Endothelial cell of umbilical vein (primary cell): ENCODE measurements around the gene GATD1. TPM values are rescaled to one million over a fixed set of nuclear protein-coding genes. Genes with fewer than 3 reads are reported as not detected.

Experiments
- BruUV-seq: library from RNA; stranded (reverse); fragments of 400-500 nt; replicated peaks from 2 replicates; lab custom pipeline; 2021; lab: Mats Ljungman, UMichigan
- CTCF ChIA-PET: fragments of 300-600, 350-600 bp; sonication (Branson Sonifier 250); formaldehyde crosslinking; loops from one replicate; lab custom pipeline; 2021; ENCODE audit warnings: antibody characterized with exemption, inconsistent platforms; lab: Charles Lee
- POLR2A ChIA-PET: fragments of 300-600, 350-600 bp; sonication (Branson Sonifier 250); formaldehyde crosslinking; loops from one replicate; lab custom pipeline; 2021; ENCODE audit warnings: antibody characterized with exemption, inconsistent platforms; lab: Charles Lee
- DNase-seq: peaks from one replicate; pipeline ENCODE4 v3.0.0-alpha.2; 2011; ENCODE audit warnings: low read depth, low spot score
- FAIRE-seq: peaks from 2 replicates; lab custom pipeline; 2011; peaks lifted over from hg19 to GRCh38; lab: Jason Lieb, UNC
- H2AFZ ChIP-seq: 2 replicates; pipeline ENCODE4 v1.6.0; 2012; ENCODE audit warnings: low read depth, low read length, control low read depth, inconsistent platforms
- H3K27ac ChIP-seq: 2 replicates; pipeline ENCODE4 v1.5.1; 2011; ENCODE audit warnings: low read depth, mild to moderate bottlenecking, control low read depth, low read length, moderate library complexity; ENCODE audit not compliant: insufficient read depth
- H3K27me3 ChIP-seq, 2 experiments: 2 replicates each; pipeline versions ENCODE4 v1.6.0 to v1.6.1; 2011; ENCODE audit warnings: low read length in 2 of 2, mixed read lengths in 1 of 2; ENCODE audit not compliant: control insufficient read depth in 2 of 2, insufficient read depth in 2 of 2
- H3K36me3 ChIP-seq, 2 experiments: 2 replicates in 1 of 2; 3 replicates in 1 of 2; pipeline ENCODE4 v1.5.1; 2011; ENCODE audit warnings: low read length in 2 of 2, mild to moderate bottlenecking in 1 of 2, moderate library complexity in 1 of 2; ENCODE audit not compliant: control insufficient read depth in 2 of 2, insufficient read depth in 2 of 2; ENCODE audit errors: extremely low read depth in 1 of 2
- H3K4me1 ChIP-seq: 3 replicates; pipeline ENCODE4 v1.5.1; 2011; ENCODE audit warnings: mild to moderate bottlenecking, low read length; ENCODE audit not compliant: control insufficient read depth, insufficient read depth; ENCODE audit errors: extremely low read depth
- H3K4me2 ChIP-seq: 2 replicates; pipeline ENCODE4 v1.6.1; 2011; ENCODE audit warnings: low read length, control low read depth, mixed read lengths; ENCODE audit not compliant: insufficient read depth
- H3K4me3 ChIP-seq, 3 experiments: fragments of 200-600 bp in 1 of 3; sonication (generic), shearing (Covaris generic) in 1 of 3; replicated peaks in 1 of 3; 2 replicates each; pipeline ENCODE4 v1.5.1; 2011 to 2016; ENCODE audit warnings: control low read depth in 3 of 3, low read length in 3 of 3, mild to moderate bottlenecking in 2 of 3, inconsistent platforms in 1 of 3, low read depth in 1 of 3, moderate library complexity in 1 of 3; ENCODE audit not compliant: insufficient read depth in 1 of 3
- H3K79me2 ChIP-seq: 2 replicates; pipeline ENCODE4 v1.6.0; 2012; ENCODE audit warnings: low read length, inconsistent platforms; ENCODE audit not compliant: control insufficient read depth, insufficient read depth
- H3K9ac ChIP-seq: replicated peaks from 2 replicates; pipeline ENCODE3; 2011; ENCODE audit warnings: low read length, control low read depth; ENCODE audit not compliant: insufficient read depth; ENCODE audit errors: extremely low read depth
- H3K9me1 ChIP-seq: replicated peaks from 3 replicates; pipeline ENCODE4 v1.6.0; 2011; ENCODE audit warnings: mild to moderate bottlenecking, low read length; ENCODE audit not compliant: control insufficient read depth, insufficient read depth; ENCODE audit errors: extremely low read depth
- H3K9me3 ChIP-seq: replicated peaks from 2 replicates; pipeline ENCODE4 v1.5.1; 2012; ENCODE audit warnings: low read length, inconsistent platforms; ENCODE audit not compliant: control insufficient read depth, insufficient read depth
- H4K20me1 ChIP-seq: replicated peaks from 2 replicates; pipeline ENCODE3; 2011; ENCODE audit warnings: mild to moderate bottlenecking, low read length; ENCODE audit not compliant: control insufficient read depth, insufficient read depth; ENCODE audit errors: extremely low read depth
- CTCF ChIP-seq, 2 donors: IDR thresholded peaks; 1 replicate in 1 of 2; 2 replicates in 1 of 2; pipeline ENCODE4 v1.5.1; 2011; ENCODE audit warnings: low read length in 2 of 2, mild to moderate bottlenecking in 2 of 2, moderate library complexity in 2 of 2, control low read depth in 1 of 2, inconsistent platforms in 1 of 2, low read depth in 1 of 2; ENCODE audit not compliant: insufficient read depth in 1 of 2; ENCODE audit errors: extremely low read depth in 1 of 2
- EZH2 ChIP-seq: IDR thresholded peaks from 2 replicates; pipeline ENCODE4 v1.6.1; 2012; ENCODE audit warnings: borderline replicate concordance, low read depth, mild to moderate bottlenecking, moderate library complexity, low read length, inconsistent platforms; ENCODE audit not compliant: severe bottlenecking
- FOS ChIP-seq: IDR thresholded peaks from 2 replicates; pipeline ENCODE4 v1.6.1; 2011; ENCODE audit warnings: mild to moderate bottlenecking, low read length, moderate library complexity, borderline replicate concordance; ENCODE audit not compliant: insufficient read depth
- GATA2 ChIP-seq: IDR thresholded peaks from 2 replicates; pipeline ENCODE4 v1.7.0; 2011; ENCODE audit warnings: low read depth, mild to moderate bottlenecking, moderate library complexity, mixed read lengths, low read length; ENCODE audit not compliant: insufficient read length, insufficient read depth
- JUN ChIP-seq: IDR thresholded peaks from 2 replicates; pipeline ENCODE4 v1.6.1; 2011; ENCODE audit warnings: borderline replicate concordance, low read depth; ENCODE audit not compliant: insufficient read length, insufficient read depth
- POLR2A ChIP-seq: IDR thresholded peaks from 2 replicates; pipeline ENCODE4 v1.6.1; 2012; ENCODE audit warnings: low read depth, mild to moderate bottlenecking, control low read depth, low read length
- POLR2AphosphoS5 ChIP-seq: IDR thresholded peaks from 2 replicates; pipeline ENCODE4 v1.6.1; 2012; ENCODE audit warnings: low read depth, mild to moderate bottlenecking, control low read depth, low read length, moderate library complexity; ENCODE audit not compliant: insufficient read depth
- dilution Hi-C: fragments of 300-500 bp; cut with MboI; formaldehyde crosslinking; loops from one replicate; pipeline ENCODE4 v1.15.0; 2019; ENCODE audit warnings: low sequenced_read_pairs; ENCODE audit not compliant: extremely low pct_ligation_motif_present
- intact Hi-C: fragments of 100-400 bp; cut with micrococcal nuclease; formaldehyde crosslinking; loops from one replicate; pipeline ENCODE4 v1.10.0; 2022
- polyA plus RNA-seq, 4 experiments: library from polyadenylated mRNA; depleted of rRNA in 3 of 4; stranded (reverse) in 3 of 4; unstranded in 1 of 4; fragments of >200 nt; gene quantifications; 2 replicates each; pipeline versions ENCODE4 v1.2.1 to v1.2.3, GENCODE V29; 2011 to 2012; ENCODE audit warnings: missing spikeins in 1 of 4
- total RNA-seq: library from RNA; stranded (reverse); gene quantifications from 2 replicates; pipeline ENCODE4 v1.2.3, GENCODE V29; 2021

Gene GATD1
- total and polyA plus RNA-seq, 2 donors (not counting 3 experiments of a cell fraction or from before 2014, with no cell fraction given) = 70.6 to 83.1 TPM

- Histone ChIP-seq H3K36me3 (peaks cover 16 to 32% of the 10 kb centered on the region in 2 experiments), H3K9ac (no peak overlapping the region), H4K20me1 (no peaks in the 10 kb centered on the region), H3K9me1 (no peaks in the 10 kb centered on the region), H3K9me3 (no peaks in the 10 kb centered on the region), H3K79me2 (peaks cover 1% of the 10 kb centered on the region), H3K27me3 (no peaks in the 10 kb centered on the region), H3K4me2 (no peak overlapping the region), H2AFZ (no peak overlapping the region), H3K27ac (no peak overlapping the region), H3K4me1 (no peaks in the 10 kb centered on the region), H3K4me3 (no peak overlapping the region)
- dilution Hi-C loops = no loop called here
- TF ChIP-seq GATA2 = no peak
- peak; percentile 10 for TF ChIP-seq POLR2A
- intact Hi-C loops = no loop called here
- no peak for FAIRE-seq
- BruUV-seq = no TSS peak
- ChIA-PET POLR2A (interaction anchor here (0.6 kb wide), 1 partner anchor 13 kb away, joined by 4 read pairs; no protein-coding TSS in a partner anchor), CTCF (interaction anchor here (1.3 kb wide), 1 partner anchor 13 kb away, joined by 4 read pairs; no protein-coding TSS in a partner anchor)
- no peak for DNase-seq
Observed at GRCh38 chr11:762421-763072, 14.7 kb downstream of the GATD1 start.

DNA sequence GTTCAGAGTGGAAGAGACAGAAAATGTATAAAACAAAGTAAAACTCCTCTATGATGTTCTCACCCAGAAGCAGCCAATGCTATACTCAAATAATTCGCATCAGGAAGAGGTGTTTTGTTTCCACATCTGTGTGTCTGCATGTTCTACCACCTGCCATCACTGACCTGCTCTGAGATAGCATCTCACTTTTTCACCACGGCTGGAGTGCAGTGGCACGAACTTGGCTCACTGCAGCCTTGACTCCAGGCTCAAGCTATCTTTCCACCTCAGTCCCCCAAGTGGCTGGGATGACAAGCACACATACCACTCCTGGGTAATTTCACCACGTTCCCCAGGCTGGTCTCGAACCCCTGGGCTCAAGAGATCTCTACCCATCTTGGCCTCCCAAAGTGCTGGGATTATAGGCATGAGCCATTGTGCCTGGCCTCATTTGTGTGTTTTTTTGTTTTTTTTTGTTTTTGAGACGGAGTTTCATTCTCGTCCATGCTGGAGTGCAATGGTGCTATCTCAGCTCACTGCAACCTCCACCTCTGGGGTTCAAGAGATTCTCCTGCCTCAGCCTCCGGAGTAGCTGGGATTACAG is 15.7 kb downstream of the GATD1 start:
- Histone ChIP-seq H3K4me1 (no peaks in the 10 kb centered on the region), H3K36me3 (peaks cover 18 to 38% of the 10 kb centered on the region in 2 experiments), H3K9me1 (no peaks in the 10 kb centered on the region), H4K20me1 (no peaks in the 10 kb centered on the region), H3K4me2 (no peak overlapping the region), H3K4me3 (no peak overlapping the region), H3K9ac (no peak overlapping the region), H3K27me3 (no peaks in the 10 kb centered on the region), H2AFZ (no peak overlapping the region), H3K9me3 (no peaks in the 10 kb centered on the region), H3K27ac (no peak overlapping the region), H3K79me2 (peaks cover 8% of the 10 kb centered on the region)
- intact Hi-C loops (no loop called here), dilution Hi-C loops (no loop called here)
- BruUV-seq = no TSS peak
- POLR2A ChIA-PET = no interaction called here
- TF ChIP-seq CTCF (IDR thresholded peaks at IDR 0.05; ENCODE audit: extremely low read depth in 1 of 2, insufficient read depth in 1 of 2, low read depth in 1 of 2, low read length in 2 of 2) = no peak
- TF ChIP-seq EZH2 = no peak
- TF ChIP-seq FOS = no peak
- peak; percentile 26 for TF ChIP-seq POLR2A
- TF ChIP-seq POLR2AphosphoS5 = no peak
- TF ChIP-seq JUN = no peak
- CTCF ChIA-PET = interaction anchor here (1.1 to 1.3 kb wide), 2 partner anchors 14 kb away, joined by 4 read pairs; partner anchors contain the start of gene TALDO1
- FAIRE-seq (no peak), DNase-seq (no peak)
